C4-2B (cell line): ENCODE results near the gene DNAJC15.
"Not testable (repeated sequence)": the region's sequence is repeated elsewhere in the genome, so short reads cannot be mapped to it uniquely, and the experiment has no call there.

Experiments used
- H3K27ac ChIP-seq: fragments of 450-650 bp; 2 replicates; pipeline ENCODE4 v1.5.1; 2017
- CTCF ChIP-seq: fragments of 450-650 bp; conservative IDR thresholded peaks from 2 replicates; pipeline ENCODE4 v1.5.1; 2017; ENCODE audit warnings: mild to moderate bottlenecking
- ZFX ChIP-seq: fragments of 450-650 bp; IDR thresholded peaks from 2 replicates; pipeline ENCODE4 v1.6.1; 2017

DNAJC15 gene

GRCh38 chr13:43071824-43072223 is 48.4 kb downstream of the DNAJC15 start:
- no peak overlapping the region for H3K27ac ChIP-seq
- no peak for TF ChIP-seq CTCF
- no peak for TF ChIP-seq ZFX

- H3K27ac ChIP-seq, result no peak overlapping the region
- TF ChIP-seq ZFX (no peak), CTCF (no peak)
Measured at GRCh38 chr13:43072394-43072793, 49.0 kb downstream of the DNAJC15 start.

- no peak overlapping the region for H3K27ac ChIP-seq
- TF ChIP-seq ZFX (no peak), CTCF (no peak)
Measured at GRCh38 chr13:43074824-43075510, 51.6 kb downstream of the DNAJC15 start.

- H3K27ac ChIP-seq, result not testable (repeated sequence)
Measured at GRCh38 chr13:43075511-43075902, 52.1 kb downstream of the DNAJC15 start.

GRCh38 chr13:43077046-43077445 is 53.7 kb downstream of the DNAJC15 start:
- no peak for TF ChIP-seq CTCF
- no peak for TF ChIP-seq ZFX

GRCh38 chr13:43077461-43077860 is 54.1 kb downstream of the DNAJC15 start:
- no peak overlapping the region for H3K27ac ChIP-seq
- TF ChIP-seq CTCF (no peak), ZFX (no peak)

More at GRCh38 chr13:43077046-43077445, 53.7 kb downstream of the DNAJC15 start:
- no peak overlapping the region for H3K27ac ChIP-seq

GRCh38 chr13:43077906-43078305 is 54.5 kb downstream of the DNAJC15 start:
- H3K27ac ChIP-seq, result no peak overlapping the region
- TF ChIP-seq ZFX (no peak), CTCF (no peak)

GRCh38 chr13:43078399-43078798 is 55.0 kb downstream of the DNAJC15 start:
- no peak overlapping the region for H3K27ac ChIP-seq
- no peak for TF ChIP-seq CTCF
- TF ChIP-seq ZFX, result no peak
